ENCODE measurements around the gene ZDHHC8.

GRCh38 chr22:20191000-20191515 is 59.5 kb downstream of the ZDHHC8 start:
- TF ChIP-seq CTCF (IDR thresholded peaks at IDR 0.05) (no peak), HDAC2 (IDR thresholded peaks at IDR 0.05) (no peak), PHF8 (IDR thresholded peaks at IDR 0.05; ENCODE audit: borderline replicate concordance, low read depth) (no peak), SMC3 (IDR thresholded peaks at IDR 0.05) (no peak), KDM5A (IDR thresholded peaks at IDR 0.05) (no peak), USF2 (IDR thresholded peaks at IDR 0.05) (no peak), MAX (IDR thresholded peaks at IDR 0.05) (no peak), EHMT2 (IDR thresholded peaks at IDR 0.05; ENCODE audit: low read depth) (no peak), EP300 (IDR thresholded peaks at IDR 0.05) (no peak), RNF2 (IDR thresholded peaks at IDR 0.05; ENCODE audit: borderline replicate concordance, low read depth) (no peak), RAD21 (conservative IDR thresholded peaks at IDR 0.05 in 1 of 2, IDR thresholded peaks at IDR 0.05 in 1 of 2) (no peak), BHLHE40 (IDR thresholded peaks at IDR 0.05; ENCODE audit: low read depth, low read length) (no peak), POLR2A (IDR thresholded peaks at IDR 0.05; ENCODE audit: low read length) (no peak)

All from A549 (cell line).